ENCODE results near the gene ACBD4.

GRCh38 chr17:45108595-45109521 lies 26.6 kb upstream of the ACBD4 start:
- TF ChIP-seq POLR2A (IDR thresholded peaks at IDR 0.05; ENCODE audit: low read length) (no peak), GATA1 (IDR thresholded peaks at IDR 0.05; ENCODE audit: low read depth, low read length) (no peak)

Data from erythroblast (primary cell).